OCI-LY7 (cell line): ENCODE results near the gene VWA5B2. TPM values are rescaled to one million over a fixed set of nuclear protein-coding genes. Genes with fewer than 3 reads are reported as not detected.
A peak's percentile ranks its signal among the peaks of the same experiment; 100 is the strongest.

Source experiments
- BruUV-seq: library from RNA; stranded (reverse); fragments of 400-500 nt; replicated peaks from 2 replicates; lab custom pipeline; 2021; lab: Mats Ljungman, UMichigan
- CTCF ChIA-PET: fragments of 300-600 bp; sonication (Branson Sonifier 250); formaldehyde crosslinking; loops from one replicate; lab custom pipeline; 2022; ENCODE audit warnings: antibody characterized with exemption; ENCODE audit not compliant: unreplicated experiment; lab: Charles Lee
- POLR2A ChIA-PET: fragments of 300-600 bp; sonication (Branson Sonifier 250); formaldehyde crosslinking; loops from one replicate; lab custom pipeline; 2022; ENCODE audit warnings: antibody characterized with exemption; lab: Charles Lee
- DNase-seq: peaks from one replicate; pipeline ENCODE4 v3.0.0-alpha.2; 2015; ENCODE audit warnings: low spot score
- H2AFZ ChIP-seq: fragments of 200-600 bp; sonication (generic), shearing (Covaris generic); 2 replicates; pipeline ENCODE4 v1.6.1; 2014; ENCODE audit warnings: mild to moderate bottlenecking, antibody characterized with exemption, low read length, moderate library complexity
- H3K27ac ChIP-seq: fragments of 200-600 bp; sonication (generic); 2 replicates; pipeline ENCODE4 v1.5.1; 2014; ENCODE audit warnings: mixed run types, low read depth, mild to moderate bottlenecking, moderate library complexity, low read length, inconsistent platforms; ENCODE audit not compliant: poor library complexity, severe bottlenecking
- H3K36me3 ChIP-seq: fragments of 200-600 bp; sonication (generic); 2 replicates; pipeline ENCODE4 v1.6.1; 2014; ENCODE audit warnings: mild to moderate bottlenecking, antibody characterized with exemption, low read length, moderate library complexity, mixed read lengths; ENCODE audit not compliant: insufficient read depth
- H3K4me1 ChIP-seq: fragments of 200-600 bp; sonication (generic); 2 replicates; pipeline ENCODE4 v1.5.1; 2014; ENCODE audit warnings: mild to moderate bottlenecking, low read length; ENCODE audit not compliant: insufficient read depth, poor library complexity, severe bottlenecking
- H3K4me2 ChIP-seq: fragments of 200-600 bp; sonication (generic); 2 replicates; pipeline ENCODE4 v1.6.1; 2014; ENCODE audit warnings: mild to moderate bottlenecking, low read length
- H3K4me3 ChIP-seq: fragments of 200-600 bp; sonication (generic); 2 replicates; pipeline ENCODE4 v1.5.1; 2014; ENCODE audit warnings: mild to moderate bottlenecking, low read depth, low read length; ENCODE audit not compliant: poor library complexity, severe bottlenecking
- H3K79me2 ChIP-seq: fragments of 200-600 bp; sonication (generic); 2 replicates; pipeline ENCODE4 v1.6.1; 2016; ENCODE audit warnings: low read depth, mild to moderate bottlenecking, low read length, moderate library complexity, mixed read lengths; ENCODE audit not compliant: insufficient read depth
- H3K9me2 ChIP-seq: fragments of 200-600 bp; sonication (generic); 2 replicates; pipeline ENCODE4 v1.6.1; 2016; ENCODE audit warnings: mild to moderate bottlenecking, low read length, mixed read lengths; ENCODE audit not compliant: insufficient read depth
- H3K9me3 ChIP-seq: fragments of 200-600 bp; sonication (generic); 2 replicates; pipeline ENCODE4 v1.6.1; 2014; ENCODE audit warnings: mild to moderate bottlenecking, mixed run types, low read length, mixed read lengths
- H4K20me1 ChIP-seq: fragments of 200-600 bp; sonication (generic); 2 replicates; pipeline ENCODE4 v1.6.1; 2014; ENCODE audit warnings: mild to moderate bottlenecking, antibody characterized with exemption, low read length, moderate library complexity, mixed read lengths; ENCODE audit not compliant: insufficient read depth
- CTCF ChIP-seq: fragments of 200-600 bp; sonication (generic); conservative IDR thresholded peaks from 2 replicates; pipeline ENCODE4 v1.5.1; 2014; ENCODE audit warnings: mild to moderate bottlenecking, antibody characterized with exemption, low read length, moderate library complexity, mixed read lengths
- EZH2phosphoT487 ChIP-seq: fragments of 200-600 bp; sonication (generic); IDR thresholded peaks from 2 replicates; pipeline ENCODE4 v1.6.1; 2018; ENCODE audit warnings: low read depth, borderline replicate concordance, mild to moderate bottlenecking, mixed run types, antibody characterized with exemption, low read length, moderate library complexity, mixed read lengths
- intact Hi-C: fragments of 100-400 bp; cut with micrococcal nuclease; formaldehyde crosslinking; loops from one replicate; pipeline ENCODE4 v1.10.0; 2022; ENCODE audit not compliant: unreplicated experiment
- total RNA-seq, 2 experiments: library from RNA; depleted of rRNA in 1 of 2; stranded (reverse); fragments of >200 nt in 1 of 2; shearing (Covaris generic) in 1 of 2; gene quantifications; 2 replicates each; pipeline ENCODE4 v1.2.3, GENCODE V29; 2014 to 2022

The VWA5B2 gene
- total RNA-seq, 2 experiments from 2014 or later = not detected

DNA sequence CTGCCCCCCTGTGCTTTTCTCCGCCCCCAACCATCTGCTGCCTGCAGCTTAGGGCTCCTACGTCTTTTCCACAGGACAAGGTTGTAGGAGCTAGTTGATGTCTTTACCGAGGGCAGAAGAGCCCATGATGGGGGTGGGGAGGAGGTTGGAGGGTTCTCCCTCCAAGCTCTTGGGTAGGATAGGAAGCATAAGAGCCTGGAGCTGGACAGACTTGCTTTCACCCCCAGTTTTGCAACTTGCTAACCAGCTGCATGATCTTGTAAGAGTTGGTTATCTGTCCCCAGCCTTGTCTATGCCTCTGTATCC lies 42.5 kb upstream of the VWA5B2 start:
- Histone ChIP-seq H3K9me2 (no peaks in the 10 kb centered on the region), H2AFZ (no peak overlapping the region), H3K79me2 (peaks cover 23% of the 10 kb centered on the region), H3K9me3 (no peaks in the 10 kb centered on the region), H4K20me1 (peaks cover 7% of the 10 kb centered on the region; the same call in 1 of the 2 replicates), H3K4me3 (peak overlapping the region; percentile 97), H3K27ac (no peak overlapping the region), H3K4me2 (peak overlapping the region; percentile 88), H3K36me3 (peaks cover 73% of the 10 kb centered on the region), H3K4me1 (peaks cover 16% of the 10 kb centered on the region)
- CTCF ChIA-PET = interaction anchor here (0.6 kb wide), 1 partner anchor 77 kb away, joined by 5 read pairs; no protein-coding TSS in a partner anchor
- POLR2A ChIA-PET = interaction anchor here (0.8 to 2.5 kb wide), 5 partner anchors 8 to 100 kb away, joined by 3 to 20 read pairs (median 3); partner anchors contain the start of gene DVL3
- DNase-seq = no peak
- no peak for TF ChIP-seq EZH2phosphoT487
- TF ChIP-seq CTCF = no peak
- intact Hi-C loops = loop anchor here (2.0 to 5.0 kb wide), 2 partner anchors 52 to 60 kb away; partner anchors contain the start of genes ALG3, EEF1AKMT4 and EIF2B5
- TSS peak; percentile 39 for BruUV-seq

GRCh38 chr3:184188080-184188479 lies 41.3 kb upstream of the VWA5B2 start:
- CTCF ChIA-PET = no interaction called here
- H3K36me3 ChIP-seq = peaks cover 73% of the 10 kb centered on the region

More at GRCh38 chr3:184188080-184188479, 41.3 kb upstream of the VWA5B2 start:
- no peaks in the 10 kb centered on the region for H3K9me3 ChIP-seq
- POLR2A ChIA-PET = no interaction called here
- H3K9me2 ChIP-seq = no peaks in the 10 kb centered on the region
- TF ChIP-seq EZH2phosphoT487 (no peak), CTCF (no peak)
- intact Hi-C loops = loop anchor here (5.0 kb wide), 1 partner anchor 59 kb away; the partner anchor contains the start of genes ALG3 and EEF1AKMT4
- DNase-seq = no peak
- no peak overlapping the region for H2AFZ ChIP-seq
- BruUV-seq = no TSS peak
- peaks cover 7% of the 10 kb centered on the region; the same call in 1 of the 2 replicates for H4K20me1 ChIP-seq
- H3K4me2 ChIP-seq = no peak overlapping the region
- no peak overlapping the region for H3K4me3 ChIP-seq
- H3K4me1 ChIP-seq = peaks cover 16% of the 10 kb centered on the region
- H3K79me2 ChIP-seq = peaks cover 23% of the 10 kb centered on the region
- H3K27ac ChIP-seq = no peak overlapping the region
